HG02759 (cell line): ENCODE results near the gene WNK2.

ENCODE experiments used
- ATAC-seq: cut with Tn5 transposase; IDR thresholded peaks from one replicate; pipeline ENCODE4 v1.9.1; 2021; ENCODE audit warnings: mild to moderate bottlenecking, moderate library complexity; ENCODE audit not compliant: unreplicated experiment

WNK2 gene

GRCh38 chr9:93184432-93185265 lies 710 bp downstream of the WNK2 start:
- no peak for ATAC-seq

- no peak for ATAC-seq
Observed at GRCh38 chr9:93185266-93186214, 1.6 kb downstream of the WNK2 start.

GRCh38 chr9:93186215-93186945 lies 2.4 kb downstream of the WNK2 start:
- no peak for ATAC-seq

GRCh38 chr9:93187047-93187446 lies 3.1 kb downstream of the WNK2 start:
- ATAC-seq: no peak

GRCh38 chr9:93187574-93187973 lies 3.6 kb downstream of the WNK2 start:
- ATAC-seq: no peak

- ATAC-seq: no peak
Observed at GRCh38 chr9:93188426-93189368, 4.8 kb downstream of the WNK2 start.

GRCh38 chr9:93189369-93190132 lies 5.6 kb downstream of the WNK2 start:
- no peak for ATAC-seq

- no peak for ATAC-seq
Observed at GRCh38 chr9:93190133-93190525, 6.2 kb downstream of the WNK2 start.

- ATAC-seq: no peak
Observed at GRCh38 chr9:93190656-93191353, 6.9 kb downstream of the WNK2 start.

GRCh38 chr9:93191354-93191660 lies 7.4 kb downstream of the WNK2 start:
- no peak for ATAC-seq

GRCh38 chr9:93192721-93193387 lies 8.9 kb downstream of the WNK2 start:
- no peak for ATAC-seq

- ATAC-seq: no peak
Observed at GRCh38 chr9:93193388-93194220, 9.7 kb downstream of the WNK2 start.

- no peak for ATAC-seq
Observed at GRCh38 chr9:93194221-93194625, 10.3 kb downstream of the WNK2 start.

GRCh38 chr9:93194641-93195040 lies 10.7 kb downstream of the WNK2 start:
- no peak for ATAC-seq

GRCh38 chr9:93196096-93197055 lies 12.4 kb downstream of the WNK2 start:
- no peak for ATAC-seq

GRCh38 chr9:93197670-93198069 lies 13.7 kb downstream of the WNK2 start:
- no peak for ATAC-seq
